Measurements from ENCODE around the gene ZNF418. TPM values are rescaled to one million over a fixed set of nuclear protein-coding genes. Genes with fewer than 3 reads are reported as not detected.

ZNF418 gene
- total and polyA plus RNA-seq, 2 donors from 2014 or later: 8.2 to 17.6 TPM

DNA sequence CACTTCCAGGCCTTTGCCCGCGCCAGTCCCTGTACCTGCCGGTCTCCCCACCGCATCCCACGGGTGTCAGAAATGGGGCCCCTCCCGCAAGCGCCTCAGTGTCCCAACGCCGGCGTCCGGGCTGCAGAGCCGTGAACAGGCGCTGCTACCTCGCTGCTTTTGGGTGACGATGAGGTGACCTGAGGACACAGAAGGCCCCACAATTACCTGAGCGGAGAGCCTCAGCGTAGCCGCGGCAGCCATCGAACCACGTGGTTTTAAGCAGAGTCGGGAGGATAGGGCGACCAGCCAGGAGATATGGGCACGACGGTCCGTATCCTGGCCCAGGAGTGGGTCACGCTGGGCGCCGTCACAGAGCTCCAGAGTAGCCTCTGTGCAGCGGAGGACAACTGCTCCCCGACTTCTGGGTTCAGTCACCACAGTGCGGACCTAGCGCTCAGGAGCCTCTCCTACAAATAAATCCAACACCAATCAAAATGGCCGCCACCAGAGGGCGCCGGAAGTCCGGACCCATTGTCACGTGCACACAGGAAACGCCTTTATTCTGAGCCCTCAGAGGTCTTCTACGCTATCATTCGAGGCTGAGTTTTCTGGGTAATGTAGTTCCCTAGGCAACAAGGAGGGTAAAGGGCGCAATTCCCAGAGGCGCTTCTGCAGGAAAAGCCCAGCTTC is 46.5 kb downstream of the ZNF418 start, which contains the start of gene ZNF814:
ZNF814 (minus strand) TSS at position 478 of the 672 bp plus-strand sequence; CDS start at position 243, 235 bp downstream.
- peak within 1 kb of the TSS; percentile 45 to 76 for H3K27ac ChIP-seq (ENCODE audit: low read depth in 2 of 2, low read length in 2 of 2)
- H3K9me3 ChIP-seq (ENCODE audit: control insufficient read depth in 2 of 3, insufficient read depth in 1 of 3, low read length in 3 of 3): no peaks in the 10 kb centered on the region
- no peaks in the 10 kb centered on the region for H3K27me3 ChIP-seq (ENCODE audit: control insufficient read depth, insufficient read depth, low read length)
- FAIRE-seq: peak; percentile 33
- TF ChIP-seq, protein P1, sequence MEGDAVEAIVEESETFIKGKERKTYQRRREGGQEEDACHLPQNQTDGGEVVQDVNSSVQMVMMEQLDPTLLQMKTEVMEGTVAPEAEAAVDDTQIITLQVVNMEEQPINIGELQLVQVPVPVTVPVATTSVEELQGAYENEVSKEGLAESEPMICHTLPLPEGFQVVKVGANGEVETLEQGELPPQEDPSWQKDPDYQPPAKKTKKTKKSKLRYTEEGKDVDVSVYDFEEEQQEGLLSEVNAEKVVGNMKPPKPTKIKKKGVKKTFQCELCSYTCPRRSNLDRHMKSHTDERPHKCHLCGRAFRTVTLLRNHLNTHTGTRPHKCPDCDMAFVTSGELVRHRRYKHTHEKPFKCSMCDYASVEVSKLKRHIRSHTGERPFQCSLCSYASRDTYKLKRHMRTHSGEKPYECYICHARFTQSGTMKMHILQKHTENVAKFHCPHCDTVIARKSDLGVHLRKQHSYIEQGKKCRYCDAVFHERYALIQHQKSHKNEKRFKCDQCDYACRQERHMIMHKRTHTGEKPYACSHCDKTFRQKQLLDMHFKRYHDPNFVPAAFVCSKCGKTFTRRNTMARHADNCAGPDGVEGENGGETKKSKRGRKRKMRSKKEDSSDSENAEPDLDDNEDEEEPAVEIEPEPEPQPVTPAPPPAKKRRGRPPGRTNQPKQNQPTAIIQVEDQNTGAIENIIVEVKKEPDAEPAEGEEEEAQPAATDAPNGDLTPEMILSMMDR (IDR thresholded peaks at IDR 0.05; ENCODE audit: borderline replicate concordance, extremely low read depth, insufficient read depth): peak; percentile 23
- peak within 1 kb of the TSS; percentile 96 to 98 (median 96) for H3K4me3 ChIP-seq (ENCODE audit: low read length in 3 of 3)
- peak; percentile 92 to 97 (median 95) for DNase-seq
- peaks cover 0 to 9% (median 0%) of the 10 kb centered on the region in 3 donors for H3K36me3 ChIP-seq (ENCODE audit: control insufficient read depth in 2 of 3, insufficient read depth in 3 of 3, low read length in 3 of 3)
- peaks cover 2 to 5% (median 3%) of the 10 kb centered on the region in 3 donors for H3K4me1 ChIP-seq (ENCODE audit: control insufficient read depth in 2 of 3, insufficient read depth in 2 of 3, low read depth in 1 of 3, low read length in 3 of 3)
- peak within 1 kb of the TSS; percentile 87 to 93 (median 89) for H3K9ac ChIP-seq (ENCODE audit: low read length in 3 of 3)
- intact Hi-C loops (cut with DNase I): no loop called here

DNA sequence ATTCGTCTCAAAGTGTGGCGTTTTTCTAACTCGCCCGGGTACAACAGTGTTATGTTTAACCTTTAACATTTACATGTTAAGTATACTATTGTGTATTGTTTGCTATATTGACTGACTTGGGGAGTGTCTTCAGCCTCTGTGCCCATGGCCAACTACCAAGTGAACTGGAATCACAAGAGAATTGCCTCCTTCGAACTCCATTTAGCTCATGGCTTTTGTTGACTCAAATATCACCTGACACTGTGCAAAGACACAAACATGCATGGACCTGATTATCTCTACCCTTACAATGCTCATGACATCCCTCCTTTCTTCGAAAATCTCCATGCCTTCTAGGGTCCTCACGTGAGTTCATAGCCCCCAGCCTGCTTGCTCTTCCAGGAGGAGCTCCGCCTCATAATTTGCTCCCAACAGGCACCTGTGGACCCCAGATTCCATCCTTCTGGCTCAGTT is 47.1 kb downstream of the ZNF418 start:
- H3K27ac ChIP-seq (ENCODE audit: low read depth in 2 of 2, low read length in 2 of 2): peak overlapping the region in 1 of 2 donors; percentile 76
- no peaks in the 10 kb centered on the region for H3K9me3 ChIP-seq (ENCODE audit: control insufficient read depth in 2 of 3, insufficient read depth in 1 of 3, low read length in 3 of 3)

DNA sequence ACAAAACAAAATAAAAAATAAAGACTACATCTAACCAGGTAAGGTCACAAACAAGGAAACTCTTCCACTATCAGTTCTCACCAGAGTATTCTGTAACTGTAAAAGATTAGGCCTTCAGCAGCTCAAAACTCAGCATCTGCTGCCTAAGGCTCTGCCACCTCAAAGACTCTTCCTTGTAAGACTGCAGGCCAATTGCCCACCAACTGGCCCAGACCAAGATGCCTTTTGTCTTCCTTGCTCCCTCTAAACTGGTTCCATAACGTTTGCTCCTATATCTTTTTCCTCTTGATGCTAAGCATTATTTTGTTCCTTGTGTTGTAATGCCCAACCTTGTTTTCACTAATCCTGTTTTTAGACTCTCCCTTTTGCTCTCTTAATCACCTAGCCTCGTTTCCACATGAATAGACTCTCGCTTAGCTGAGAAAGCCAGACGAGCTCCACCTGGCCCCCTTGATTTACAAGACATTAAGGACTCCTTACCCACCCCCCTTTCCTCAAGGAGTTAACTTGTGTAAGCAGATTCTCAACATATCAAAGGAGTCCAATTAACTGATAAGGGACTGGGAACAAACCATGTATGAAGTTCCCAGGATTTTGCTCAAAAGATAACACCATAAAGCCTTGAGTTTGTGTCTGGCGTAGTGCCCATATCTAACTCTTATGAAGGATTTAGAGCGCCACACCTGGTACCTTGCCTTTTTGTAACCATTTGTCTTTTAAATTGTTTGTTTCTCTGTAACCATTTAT is 47.8 kb downstream of the ZNF418 start:
- Histone ChIP-seq H3K9me3 (ENCODE audit: control insufficient read depth in 2 of 3, insufficient read depth in 1 of 3, low read length in 3 of 3) (no peaks in the 10 kb centered on the region), H3K4me1 (ENCODE audit: control insufficient read depth in 2 of 3, insufficient read depth in 2 of 3, low read depth in 1 of 3, low read length in 3 of 3) (peaks cover 2 to 5% (median 3%) of the 10 kb centered on the region in 3 donors), H3K4me3 (ENCODE audit: low read length in 3 of 3) (peak overlapping the region; percentile 96 to 98 (median 96)), H3K9ac (ENCODE audit: low read length in 3 of 3) (no peak overlapping the region), H3K27ac (ENCODE audit: low read depth in 2 of 2, low read length in 2 of 2) (no peak overlapping the region), H3K36me3 (ENCODE audit: control insufficient read depth in 2 of 3, insufficient read depth in 3 of 3, low read length in 3 of 3) (peaks cover 0 to 9% (median 0%) of the 10 kb centered on the region in 3 donors), H3K27me3 (ENCODE audit: control insufficient read depth, insufficient read depth, low read length) (no peaks in the 10 kb centered on the region)
- intact Hi-C loops (cut with DNase I): no loop called here
- TF ChIP-seq, protein P1 (IDR thresholded peaks at IDR 0.05; ENCODE audit: borderline replicate concordance, extremely low read depth, insufficient read depth): no peak
- no peak for FAIRE-seq
- peak in 4 of 5 donors; percentile 45 to 85 (median 70) for DNase-seq

More for the DNA sequence above, 47.1 kb downstream of the ZNF418 start:
- H3K9ac ChIP-seq (ENCODE audit: low read length in 3 of 3): peak overlapping the region; percentile 87 to 93 (median 89)
- H3K4me1 ChIP-seq (ENCODE audit: control insufficient read depth in 2 of 3, insufficient read depth in 2 of 3, low read depth in 1 of 3, low read length in 3 of 3): peaks cover 2 to 5% (median 3%) of the 10 kb centered on the region in 3 donors
- DNase-seq (peak in 2 of 5 donors; percentile 40 to 41), FAIRE-seq (no peak)
- TF ChIP-seq, protein P1 (IDR thresholded peaks at IDR 0.05; ENCODE audit: borderline replicate concordance, extremely low read depth, insufficient read depth): no peak
- H3K36me3 ChIP-seq (ENCODE audit: control insufficient read depth in 2 of 3, insufficient read depth in 3 of 3, low read length in 3 of 3): peaks cover 0 to 9% (median 0%) of the 10 kb centered on the region in 3 donors
- intact Hi-C loops (cut with DNase I): no loop called here
- peak overlapping the region; percentile 96 to 98 (median 96) for H3K4me3 ChIP-seq (ENCODE audit: low read length in 3 of 3)
- no peaks in the 10 kb centered on the region for H3K27me3 ChIP-seq (ENCODE audit: control insufficient read depth, insufficient read depth, low read length)
